Heart right ventricle (tissue), 16 donors: ENCODE data around the gene ASB11. TPM values are rescaled to one million over a fixed set of nuclear protein-coding genes. Genes with fewer than 3 reads are reported as not detected.
A peak's percentile ranks its signal among the peaks of the same experiment; 100 is the strongest.
"Not testable (repeated sequence)": the region's sequence is repeated elsewhere in the genome, so short reads cannot be mapped to it uniquely, and the experiment has no call there.

Source experiments
- ATAC-seq, 8 donors: fragments of 200-7000 bp; cut with Tn5 transposase; one replicate each; pipeline ENCODE4 v1.9.1; 2020; ENCODE audit warnings: mild to moderate bottlenecking in 8 of 8, moderate library complexity in 8 of 8, moderate number of reproducible peaks in 1 of 8
- DNase-seq, 2 donors: peaks; one replicate each; pipeline ENCODE4 v3.0.0-alpha.2; 2020
- H3K27ac ChIP-seq, 10 donors: fragments of 200-600 bp; sonication (generic) in 2 of 10; one replicate each; pipeline versions ENCODE4 v1.5.0 to v1.8.0; 2020 to 2022; ENCODE audit warnings: mild to moderate bottlenecking in 3 of 10
- H3K27me3 ChIP-seq, 7 donors: fragments of 200-600 bp; one replicate each; pipeline ENCODE4 v1.8.0; 2021 to 2022; ENCODE audit warnings: mild to moderate bottlenecking in 2 of 7
- H3K36me3 ChIP-seq, 9 donors: fragments of 200-600 bp; sonication (generic) in 1 of 9; one replicate each; pipeline versions ENCODE4 v1.5.0 to v1.8.0; 2020 to 2022; ENCODE audit warnings: mild to moderate bottlenecking in 2 of 9
- H3K4me1 ChIP-seq, 9 donors: fragments of 200-600 bp; sonication (generic) in 1 of 9; one replicate each; pipeline versions ENCODE4 v1.5.0 to v1.8.0; 2020 to 2022; ENCODE audit warnings: mild to moderate bottlenecking in 4 of 9
- H3K4me3 ChIP-seq, 10 donors: fragments of 200-600 bp; sonication (generic) in 2 of 10; one replicate each; pipeline versions ENCODE4 v1.5.0 to v1.8.0; 2020 to 2022; ENCODE audit warnings: mild to moderate bottlenecking in 7 of 10, moderate library complexity in 2 of 10
- H3K9me3 ChIP-seq, 11 donors: fragments of 200-600 bp in 10 of 11; sonication (generic) in 2 of 11; one replicate each; pipeline versions ENCODE4 v1.5.0 to v1.8.0; 2013 to 2022; ENCODE audit warnings: mild to moderate bottlenecking in 2 of 11, control low read depth in 1 of 11, moderate library complexity in 1 of 11
- CTCF ChIP-seq, 9 donors: fragments of 200-600 bp; sonication (generic) in 2 of 9; IDR thresholded peaks; one replicate each; pipeline versions ENCODE4 v1.5.0 to v1.8.0; 2021 to 2022; ENCODE audit warnings: antibody characterized with exemption in 9 of 9, mild to moderate bottlenecking in 5 of 9, moderate library complexity in 1 of 9
- WGBS, 2 donors: extraction: QIAGEN DNeasy Blood & Tissue Kit; methylation state at CpG; one replicate each; pipeline ENCODE4 v1.1.7; 2013; ENCODE audit warnings: inconsistent platforms in 1 of 2; 5-methylcytosine and 5-hydroxymethylcytosine counted together
- intact Hi-C, 10 donors: fragments of 100-400 bp; cut with DNase I; formaldehyde crosslinking; loops; one replicate each; pipeline versions ENCODE4 v1.11.1 to v1.14.2; 2022
- polyA plus RNA-seq, 2 donors: library from polyadenylated mRNA; stranded (reverse); fragments of 200-250 nt; gene quantifications; one replicate each; pipeline ENCODE4 v1.2.3, GENCODE V29; 2013
- total RNA-seq, 10 donors: library from RNA; stranded (reverse); fragmentation: NEBNext Ultra II Directional in 3 of 10; extraction: Animal tissue kit (Norgen Biotek cat#: 25700) in 3 of 10; gene quantifications; one replicate each; pipeline versions ENCODE4 v1.2.1 to v1.2.4, GENCODE V29; 2021 to 2023
- donor health status: Arrhythmogenic right ventricular cardiomyopathy.
- donor health status: ischemic (EF 13 %, LVEDD 7.1; RV severe dilation, severe dysfunction).
- donor health status: healthy with polysubstance abuse.
- donor health status: DM: no; HTN: yes; CAD: no.
- donor health status: DM: no; HTN: no; CAD: no.
- donor health status: ischemic (EF 25% LVEDD 6.9; RV normal size, moderate dysfunction).
- donor health status: ischemic (EF 25% LVEDD 5.7; RV mildly dilated, moderate dysfunction).
- donor health status: healthy.
- donor health status: DM: yes; HTN: yes; CAD: no.
- donor health status: Ischemic cardiomyopathy.
- donor health status: ischemic (EF 35%, LVEDD 5.7; RV mildly dilated, moderate dysfunction).
- donor health status: nonischemic (EF 11% LVEDD 7.7; RV severe dilation, severe dysfunction).
- donor health status: DM: yes; HTN: yes; CAD: no.
- donor health status: PGD.
- donor health status: ischemic (EF 29% LVEDD 5.4; RV normal size, mild dysfunction).
- donor health status: nonischemic (EF 23%, LVEDD 6.1; RV moderate dilation, normal function).

The ASB11 gene
- total and polyA plus RNA-seq, 12 donors: 4.3 to 149 (median 101) TPM

DNA sequence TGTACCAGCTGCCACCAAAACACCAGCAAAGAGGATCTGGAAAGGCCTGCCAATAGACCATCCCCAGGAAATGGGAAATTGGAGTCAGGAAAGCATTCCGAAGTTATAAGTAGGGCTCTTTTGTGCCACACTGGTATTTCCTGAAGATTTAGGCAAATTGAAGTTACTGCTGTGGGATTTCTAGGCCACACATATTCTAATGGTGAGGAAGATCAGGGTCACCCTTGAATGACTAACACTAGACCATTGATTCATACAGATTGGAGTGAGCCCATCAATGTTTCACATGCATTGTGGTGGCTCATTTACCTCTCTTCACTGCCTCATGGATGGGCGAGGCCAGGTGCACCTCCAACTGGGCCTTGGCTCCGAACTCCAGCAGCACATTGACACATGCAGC, 22.6 kb downstream of the ASB11 start:
- ATAC-seq: no peak
- Histone ChIP-seq H3K27ac (no peak overlapping the region), H3K27me3 (peaks cover 0 to 8% (median 0%) of the 10 kb centered on the region in 7 donors), H3K4me1 (peaks cover 0 to 6% (median 3%) of the 10 kb centered on the region in 9 donors), H3K36me3 (peaks cover 0 to 6% (median 0%) of the 10 kb centered on the region in 9 donors), H3K4me3 (no peak overlapping the region), H3K9me3 (no peaks in the 10 kb centered on the region)
- intact Hi-C loops: no loop called here
- WGBS, 2 donors: 88 to 94% methylated on average over 3 of the region's 3 CpGs
- DNase-seq: no peak
- TF ChIP-seq CTCF (IDR thresholded peaks at IDR 0.05): no peak

DNA sequence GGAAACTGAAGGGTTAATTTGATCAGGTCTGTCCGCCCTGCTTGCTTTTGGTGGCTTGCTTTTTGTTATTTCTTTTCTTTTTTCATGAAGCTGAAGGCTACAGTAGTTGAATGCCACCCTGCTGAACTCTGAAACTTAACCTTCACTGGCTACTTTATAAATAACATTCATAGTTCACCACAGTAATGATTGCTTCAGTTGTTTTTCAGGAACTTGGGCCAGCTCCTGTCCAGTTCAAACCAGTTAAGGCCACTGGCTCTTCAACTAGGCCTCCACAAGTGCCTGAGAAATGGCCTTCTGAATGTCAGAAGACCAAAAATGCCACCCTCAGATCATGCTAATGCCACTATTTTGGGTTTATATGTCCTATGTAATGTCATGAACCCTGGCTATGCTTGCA, 37.8 kb downstream of the ASB11 start:
- peaks cover 0 to 11% (median 0%) of the 10 kb centered on the region in 7 donors for H3K27me3 ChIP-seq
- H3K36me3 ChIP-seq: no peaks in the 10 kb centered on the region
- intact Hi-C loops: no loop called here
- H3K4me3 ChIP-seq: no peak overlapping the region
- 47 to 60% methylated on average over 1 of the region's 1 CpG for WGBS, 2 donors
- peaks cover 0 to 5% (median 0%) of the 10 kb centered on the region in 11 donors for H3K9me3 ChIP-seq
- no peak for TF ChIP-seq CTCF (IDR thresholded peaks at IDR 0.05)
- peak overlapping the region in 4 of 10 donors; percentile 25 to 36 (median 32) for H3K27ac ChIP-seq
- DNase-seq (no peak), ATAC-seq (peak in 7 of 8 donors; percentile 12 to 76 (median 56))
- H3K4me1 ChIP-seq: no peaks in the 10 kb centered on the region

DNA sequence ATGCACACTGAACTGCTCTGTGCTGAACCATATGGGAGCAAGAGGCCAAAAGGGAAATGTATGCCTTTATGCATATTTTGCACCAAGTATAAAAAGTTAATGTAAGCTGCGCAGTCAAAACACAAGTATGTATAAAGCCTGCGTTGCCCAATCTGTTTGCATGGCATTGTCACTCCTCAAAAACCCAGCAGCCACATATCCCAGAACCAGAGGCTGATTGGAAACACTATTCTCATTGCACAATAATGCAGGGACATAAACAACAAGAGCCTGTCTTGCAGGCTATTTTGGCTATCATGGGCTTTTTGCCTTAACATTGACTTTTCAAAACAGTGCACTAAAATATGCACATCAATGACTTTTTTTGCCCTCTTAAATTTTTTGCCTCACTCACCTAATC, 40.5 kb downstream of the ASB11 start:
- Histone ChIP-seq H3K9me3 (peaks cover 0 to 5% (median 0%) of the 10 kb centered on the region in 11 donors), H3K27ac (no peak overlapping the region), H3K4me3 (no peak overlapping the region), H3K27me3 (peaks cover 0 to 8% (median 0%) of the 10 kb centered on the region in 7 donors), H3K36me3 (no peaks in the 10 kb centered on the region), H3K4me1 (no peaks in the 10 kb centered on the region)
- ATAC-seq: no peak
- 96 to 98% methylated on average over 2 of the region's 2 CpGs for WGBS, 2 donors
- TF ChIP-seq CTCF (IDR thresholded peaks at IDR 0.05): no peak
- DNase-seq: no peak
- intact Hi-C loops: no loop called here

- 95 to 96% methylated on average over 10 of the region's 10 CpGs for WGBS, 2 donors
- H3K27me3 ChIP-seq, intact Hi-C loops, H3K9me3 ChIP-seq, DNase-seq, H3K36me3 ChIP-seq, ATAC-seq, H3K27ac ChIP-seq, H3K4me1 ChIP-seq, H3K4me3 ChIP-seq: not testable (repeated sequence)
These were observed 42.2 kb downstream of the ASB11 start for GRCh38 chrX:15273275-15273674.

DNA sequence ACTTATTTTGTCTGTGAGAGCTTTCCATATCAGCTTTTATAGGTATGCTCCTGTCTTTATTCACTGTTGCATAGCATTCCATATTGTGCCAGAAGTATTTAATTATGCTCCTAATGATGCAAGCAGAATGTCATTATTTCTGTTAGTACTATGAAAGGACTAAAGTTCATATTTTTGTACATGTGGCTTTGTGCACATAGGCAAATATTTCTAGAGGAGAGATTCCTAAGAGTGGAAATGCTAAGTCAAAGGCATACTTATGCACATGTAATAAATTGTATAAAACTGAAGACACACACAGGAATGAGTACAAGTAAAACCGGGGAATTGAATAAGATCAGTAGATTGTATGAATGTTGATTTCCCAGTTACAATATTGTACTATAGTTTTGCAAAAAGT, 43.7 kb downstream of the ASB11 start:
- no peak overlapping the region for H3K4me3 ChIP-seq
- peaks cover 0 to 5% (median 0%) of the 10 kb centered on the region in 11 donors for H3K9me3 ChIP-seq
- WGBS, 2 donors: 94 to 98% methylated on average over 1 of the region's 1 CpG
- no peaks in the 10 kb centered on the region for H3K36me3 ChIP-seq
- no peak for TF ChIP-seq CTCF (IDR thresholded peaks at IDR 0.05)
- peaks cover 0 to 3% (median 0%) of the 10 kb centered on the region in 7 donors for H3K27me3 ChIP-seq
- no peaks in the 10 kb centered on the region for H3K4me1 ChIP-seq
- ATAC-seq: no peak
- intact Hi-C loops: no loop called here
- H3K27ac ChIP-seq: no peak overlapping the region
- DNase-seq: no peak
